GM21529 (cell line): ENCODE data around the gene SF1.

ENCODE experiments used
- ATAC-seq: cut with Tn5 transposase; IDR thresholded peaks from one replicate; pipeline ENCODE4 v1.9.1; 2021; ENCODE audit not compliant: unreplicated experiment

The SF1 gene

GRCh38 chr11:64714666-64715065 lies 63.7 kb downstream of the SF1 start:
- ATAC-seq = no peak
